CD4-positive, alpha-beta T cell treated with Interleukin-12 subunit alpha and Interleukin-12 subunit beta, for 1 hour (primary cell): ENCODE measurements around the gene NSUN3.
"Not testable (repeated sequence)": the region's sequence is repeated elsewhere in the genome, so short reads cannot be mapped to it uniquely, and the experiment has no call there.

Experiments
- DNase-seq: peaks from one replicate; pipeline ENCODE4 v3.0.0-alpha.2; 2020

NSUN3 gene

DNA sequence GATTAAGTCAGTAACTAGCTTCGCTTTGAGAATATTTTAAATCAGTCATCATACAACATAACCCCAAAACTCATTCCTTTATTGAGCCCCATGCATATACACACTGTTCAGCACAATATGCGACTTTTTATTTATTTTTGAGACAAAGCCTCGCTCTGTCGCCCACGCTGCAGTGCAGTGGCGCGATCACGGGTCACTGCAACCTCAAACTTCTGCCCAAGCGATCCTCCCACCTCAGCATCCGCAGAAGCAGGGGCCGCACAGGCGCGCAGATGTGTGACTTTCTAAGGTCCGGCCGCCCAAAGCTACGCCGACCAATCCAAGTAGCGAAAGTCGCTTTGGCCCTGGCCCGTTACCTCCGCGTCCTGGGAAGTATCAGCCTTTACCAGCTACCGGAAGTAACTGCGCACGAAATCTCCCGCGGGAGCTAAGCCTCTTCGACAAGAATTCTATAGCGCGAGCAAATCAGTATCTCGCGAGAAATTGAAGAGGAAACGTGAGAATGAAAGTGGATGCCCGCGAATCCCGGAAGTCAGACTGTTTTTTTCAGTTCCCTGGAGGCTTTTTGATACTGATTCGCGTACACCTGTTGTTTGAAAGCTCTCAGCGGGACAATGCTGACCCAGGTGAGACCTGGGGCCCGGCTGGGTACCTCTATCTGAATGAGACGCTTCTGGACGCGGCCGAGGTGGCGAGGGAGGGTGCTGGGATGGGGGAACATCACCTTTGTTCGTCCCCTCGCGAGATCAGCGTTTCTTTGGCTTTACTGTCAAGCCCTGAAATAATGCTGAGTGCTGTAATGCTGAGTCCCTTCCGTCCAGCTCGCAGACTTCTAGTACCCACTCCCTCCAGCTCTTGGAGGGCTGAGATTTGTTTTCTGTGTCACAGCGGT is at the start of gene NSUN3, which contains the start of gene DHFR2:
TSS of gene NSUN3 (plus strand) at position 549 of the 892 bp plus-strand sequence. CDS start at position 615, 66 bp downstream.
TSS of gene DHFR2 (minus strand) at position 404 of the 892 bp plus-strand sequence. CDS start 1,405 bp downstream, outside the sequence.
- peak; percentile 91 for DNase-seq

GRCh38 chr3:94015025-94015424 is 47.8 kb upstream of the NSUN3 start:
- DNase-seq = no peak

DNA sequence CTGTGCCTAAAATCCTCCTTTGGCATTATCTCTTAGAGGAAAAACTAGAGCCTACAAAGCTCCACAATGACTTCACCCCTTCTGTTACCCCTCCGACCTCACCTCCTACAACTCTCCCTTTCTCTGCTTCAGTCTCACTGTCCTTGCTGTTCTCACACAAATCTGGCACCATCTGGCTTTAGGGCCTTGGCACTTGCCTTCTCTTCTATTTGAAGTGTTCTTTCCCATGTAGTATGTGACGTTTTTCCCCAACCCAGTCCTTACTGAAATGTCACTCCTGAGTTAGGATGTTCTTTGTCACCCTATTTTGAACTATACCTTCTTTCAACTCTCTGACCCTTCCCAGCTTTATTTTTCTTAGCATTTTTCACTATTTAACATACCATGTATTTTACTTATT is 43.2 kb upstream of the NSUN3 start:
- no peak for DNase-seq

DNA sequence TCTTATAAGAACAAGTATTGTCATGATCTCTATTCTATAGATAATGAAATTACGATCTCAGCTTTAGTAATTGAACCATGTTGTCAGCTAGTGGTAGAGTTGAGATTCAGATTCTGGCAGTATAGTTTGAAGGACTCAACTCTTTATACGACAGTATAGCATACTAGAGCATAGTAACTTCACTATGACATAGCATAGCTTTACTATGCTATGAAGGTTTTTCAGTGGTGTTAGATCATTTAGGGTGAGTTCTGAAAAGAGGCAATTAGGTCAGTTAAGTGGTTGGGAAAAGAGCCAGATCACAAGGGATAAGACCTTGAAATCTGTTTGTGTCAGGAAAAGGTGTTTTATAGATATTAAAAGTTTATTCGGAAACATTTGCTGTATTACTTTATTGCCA is 42.6 kb upstream of the NSUN3 start:
- DNase-seq = no peak

- DNase-seq = no peak
Measured at GRCh38 chr3:94024385-94024784, 38.5 kb upstream of the NSUN3 start.

DNA sequence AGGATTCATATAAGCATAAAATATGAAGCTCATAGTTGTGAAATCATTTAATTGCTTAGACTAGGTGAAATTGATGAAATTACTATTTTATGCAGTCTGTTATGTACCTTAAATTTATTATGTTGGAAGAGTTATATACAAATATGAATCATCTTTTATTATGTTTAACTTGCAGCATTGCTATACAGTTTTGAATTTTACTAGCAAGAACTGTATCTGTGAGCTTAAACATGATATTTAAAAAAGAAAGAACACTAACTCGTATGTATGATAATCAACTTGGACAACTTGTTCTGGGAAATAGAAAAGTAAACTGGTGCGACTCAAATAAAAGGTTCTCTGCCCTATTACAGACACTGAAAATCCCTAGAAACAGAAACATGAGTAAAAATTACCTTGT is 36.2 kb upstream of the NSUN3 start:
- DNase-seq = no peak

DNA sequence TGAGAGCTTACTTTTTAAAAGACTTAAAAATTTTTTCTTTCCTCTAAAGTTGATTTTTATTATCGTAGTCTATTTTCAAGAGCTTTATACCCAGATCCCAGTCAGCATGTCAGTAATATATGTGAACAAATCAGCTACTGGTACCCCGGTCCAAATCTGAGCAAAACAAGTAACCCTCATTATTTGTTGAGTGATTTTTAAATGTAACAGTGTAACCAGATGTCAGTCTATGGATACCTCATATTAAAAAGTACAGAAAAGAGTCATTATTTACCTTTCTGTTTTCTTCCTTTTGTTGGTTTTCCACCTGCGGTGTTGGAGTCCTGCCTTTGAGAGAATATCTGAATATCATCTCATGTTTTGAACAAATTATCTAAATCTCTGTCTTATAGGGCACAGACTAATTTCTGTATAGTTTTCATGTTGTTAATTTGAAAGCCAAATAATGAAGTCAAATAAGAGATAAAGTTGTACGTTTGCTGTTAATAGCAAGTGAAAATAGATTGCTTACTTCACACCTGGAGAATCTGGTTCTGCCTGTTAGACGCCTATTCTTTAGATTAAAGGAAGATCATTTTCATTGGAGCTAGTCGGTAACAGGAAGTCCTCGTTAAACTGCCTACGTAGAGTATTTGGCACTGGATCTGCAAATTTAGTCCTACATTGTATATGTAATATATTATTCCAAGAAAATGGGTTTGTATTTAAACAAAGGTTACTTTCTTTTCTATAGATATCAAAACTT is 34.6 kb upstream of the NSUN3 start, which contains the start of gene STX19:
TSS of gene STX19 (minus strand) at position 505 of the 745 bp plus-strand sequence. CDS start 13,328 bp downstream, outside the sequence.
- no peak for DNase-seq

- DNase-seq = peak; percentile 25
Measured at GRCh38 chr3:94036909-94037507, 25.9 kb upstream of the NSUN3 start.

- no peak for DNase-seq
Measured at GRCh38 chr3:94043285-94043684, 19.6 kb upstream of the NSUN3 start.

DNA sequence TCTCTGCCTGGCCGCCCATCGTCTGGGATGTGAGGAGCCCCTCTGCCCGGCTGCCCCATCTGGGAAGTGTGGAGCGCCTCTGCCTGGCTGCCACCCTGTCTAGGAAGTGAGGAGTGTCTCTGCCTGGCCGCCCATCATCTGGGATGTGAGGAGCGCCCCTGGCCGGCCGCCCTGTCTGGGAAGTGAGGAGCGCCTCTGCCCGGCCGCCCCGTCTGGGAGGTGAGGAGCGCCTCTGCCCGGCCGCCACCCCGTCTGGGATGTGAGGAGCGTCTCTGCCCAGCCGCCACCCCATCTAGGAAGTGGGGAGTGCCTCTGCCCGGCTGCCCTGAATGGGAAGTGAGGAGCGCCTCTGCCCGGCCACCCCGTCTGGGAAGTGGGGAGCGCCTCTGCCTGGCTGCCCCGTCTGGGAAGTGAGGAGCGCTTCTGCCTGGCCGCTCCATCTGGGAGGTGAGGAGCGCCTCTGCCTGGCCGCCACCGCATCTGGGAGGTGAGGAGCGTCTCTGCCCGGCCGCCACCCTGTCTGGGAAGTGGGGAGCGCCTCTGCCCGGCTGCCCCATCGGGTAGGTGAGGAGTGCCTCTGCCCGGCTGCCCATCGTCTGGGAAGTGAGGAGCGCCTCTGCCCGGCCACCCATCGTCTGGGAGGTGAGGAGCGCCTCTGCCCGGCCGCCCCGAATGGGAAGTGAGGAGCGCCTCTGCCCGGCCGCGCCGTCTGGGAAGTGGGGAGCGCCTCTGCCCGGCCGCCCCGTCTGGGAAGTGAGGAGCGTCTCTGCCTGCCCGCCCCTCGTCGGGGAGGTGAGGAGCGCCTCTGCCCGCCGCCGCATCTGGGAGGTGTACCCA is 18.5 kb upstream of the NSUN3 start:
- DNase-seq = not testable (repeated sequence)

- DNase-seq = no peak
Measured at GRCh38 chr3:94046533-94046932, 16.3 kb upstream of the NSUN3 start.

GRCh38 chr3:94049267-94049666 is 13.6 kb upstream of the NSUN3 start:
- no peak for DNase-seq

- no peak for DNase-seq
Measured at GRCh38 chr3:94050546-94050945, 12.3 kb upstream of the NSUN3 start.

- DNase-seq = no peak
Measured at GRCh38 chr3:94061297-94061696, 1.6 kb upstream of the NSUN3 start.

GRCh38 chr3:94063496-94064119 is 747 bp downstream of the NSUN3 start:
- DNase-seq = peak; percentile 14

DNA sequence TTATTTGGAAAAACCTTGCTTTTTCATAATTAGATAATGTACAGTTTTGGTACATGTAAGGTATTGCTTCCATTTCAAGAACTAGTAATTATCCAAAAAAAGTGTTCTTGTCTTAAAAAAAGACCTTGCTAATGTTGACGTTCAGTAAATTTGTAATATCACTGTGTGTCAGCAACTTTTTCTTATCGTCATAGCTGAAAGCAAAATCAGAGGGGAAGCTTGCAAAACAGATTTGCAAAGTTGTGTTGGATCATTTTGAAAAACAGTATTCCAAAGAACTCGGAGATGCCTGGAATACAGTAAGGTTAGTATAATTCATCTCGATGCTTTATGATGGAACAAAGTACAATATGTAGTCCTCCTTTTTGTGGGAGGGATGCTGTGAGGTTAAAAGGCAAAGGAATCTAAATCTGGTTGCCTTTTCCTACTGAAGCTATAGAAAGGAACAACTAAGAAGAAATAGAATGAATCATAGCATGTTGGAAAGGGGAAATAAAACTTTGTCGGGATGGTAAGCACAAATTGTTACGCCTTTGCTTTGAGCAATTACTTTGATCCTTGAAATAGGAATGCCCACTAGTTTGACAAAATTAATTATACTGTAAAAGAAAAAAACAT is 1.5 kb downstream of the NSUN3 start:
- DNase-seq = no peak

- no peak for DNase-seq
Measured at GRCh38 chr3:94065122-94065521, 2.3 kb downstream of the NSUN3 start.

DNA sequence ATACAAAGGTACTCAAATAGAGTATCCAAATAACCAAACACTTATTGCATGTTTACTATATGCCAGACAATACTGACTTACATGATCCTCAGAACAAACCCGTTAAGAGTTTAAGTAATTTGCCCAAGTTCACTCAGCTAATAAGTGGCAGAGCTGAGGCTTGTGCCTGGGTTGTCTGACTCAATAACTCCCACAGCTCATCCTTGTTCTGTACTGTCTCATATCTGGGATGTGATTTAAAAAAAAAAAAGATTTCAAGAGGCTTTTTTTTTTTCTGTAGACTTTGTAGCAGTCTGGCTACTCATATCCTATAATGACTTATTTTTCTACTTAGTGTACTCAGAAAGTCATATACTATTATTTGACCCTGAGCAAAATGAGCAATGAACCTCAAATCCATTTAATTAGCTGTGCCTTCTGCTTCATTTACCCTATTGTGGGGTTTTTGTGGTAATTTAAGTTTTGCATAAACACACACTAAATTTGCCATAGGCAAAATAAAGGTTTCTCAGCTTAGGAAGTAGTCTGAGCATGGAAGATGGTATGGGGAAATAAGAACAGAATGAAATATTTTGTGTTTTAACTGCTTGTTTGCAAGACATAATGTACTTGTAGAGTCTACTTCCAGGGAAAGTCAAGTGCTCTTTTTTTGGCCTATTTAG is 3.1 kb downstream of the NSUN3 start:
- no peak for DNase-seq

DNA sequence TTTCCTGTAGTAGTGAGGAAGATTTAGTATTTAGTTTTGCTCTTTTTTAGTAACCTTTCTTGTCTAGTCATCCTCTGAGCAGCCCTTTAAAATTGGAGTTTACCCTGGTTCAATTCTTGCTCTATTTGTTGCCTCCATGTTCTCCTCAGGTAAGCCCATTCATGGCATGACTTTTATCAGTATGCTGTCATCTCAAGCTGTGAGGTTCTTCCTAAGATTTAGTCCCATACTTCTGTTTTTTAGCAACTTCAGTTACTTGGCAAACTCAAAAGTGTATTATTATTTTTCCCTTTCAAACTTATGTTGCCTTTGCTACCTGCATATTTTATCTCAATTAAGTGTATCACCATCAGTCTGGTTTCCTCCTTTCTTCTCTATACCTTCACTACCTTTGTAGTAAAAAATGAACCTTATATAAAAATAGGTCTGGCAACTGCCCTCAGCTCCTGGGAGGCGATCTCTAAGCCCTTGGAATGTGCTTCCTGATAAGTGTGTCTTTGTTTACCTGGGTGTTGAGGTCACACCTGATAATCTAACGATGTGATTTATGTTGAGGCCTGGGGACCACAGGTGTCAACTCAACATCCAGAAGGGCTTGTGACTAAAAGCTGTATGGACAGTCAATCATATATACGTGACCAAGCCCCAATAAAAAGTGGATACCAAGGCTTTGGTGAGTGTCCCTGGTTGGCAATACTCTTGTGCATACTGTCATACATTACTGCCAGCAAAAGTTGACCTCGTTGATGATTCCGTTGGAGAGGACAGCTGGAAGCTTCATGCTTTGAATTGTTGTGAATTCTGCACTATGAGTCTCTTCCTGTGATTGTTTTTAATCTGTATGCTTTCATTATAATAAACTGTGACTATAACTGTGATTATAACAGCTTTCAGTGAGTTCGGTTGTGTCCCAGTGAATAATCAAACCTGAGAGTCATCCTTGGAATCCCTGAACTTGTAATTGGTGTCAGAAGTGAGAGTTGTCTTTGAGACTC is 3.9 kb downstream of the NSUN3 start:
- DNase-seq = no peak
